ENCODE results near the gene THRAP3. TPM values are rescaled to one million over a fixed set of nuclear protein-coding genes. Genes with fewer than 3 reads are reported as not detected.

THRAP3 gene
- polyA plus RNA-seq, 1 experiment, result 45.8 TPM

DNA sequence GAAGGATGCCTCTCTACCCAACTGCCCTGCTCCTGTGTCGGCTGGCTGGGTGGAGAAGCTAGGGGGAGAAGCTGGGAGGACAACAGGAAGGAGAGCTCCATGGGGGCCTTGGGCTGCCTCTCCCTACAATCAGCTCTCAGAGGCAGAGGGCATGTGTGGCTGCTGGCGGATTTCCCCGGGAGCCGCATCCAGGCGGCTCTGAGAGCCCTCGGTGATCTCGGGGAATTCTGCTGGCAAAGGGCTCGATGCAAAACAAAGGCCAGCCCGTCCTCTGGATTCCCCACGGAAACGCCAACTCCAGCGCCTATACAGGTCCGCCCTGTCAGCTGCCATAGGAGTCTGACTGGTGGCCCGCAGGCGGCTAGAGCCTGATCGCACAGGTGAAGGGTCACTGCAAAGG is 125.6 kb downstream of the THRAP3 start:
- Histone ChIP-seq H3K4me3 (ENCODE audit: low read depth, low read length) (no peak overlapping the region), H3K36me3 (ENCODE audit: control insufficient read depth, insufficient read depth, low read length) (peaks cover 29% of the 10 kb centered on the region), H3K27me3 (ENCODE audit: control insufficient read depth, insufficient read depth, low read length) (no peaks in the 10 kb centered on the region)
- no peak for DNase-seq (ENCODE audit: low read depth)
- CTCF ChIA-PET, result interaction anchor here (1.1 to 6.7 kb wide), 7 partner anchors 8 to 200 kb away, joined by 3 to 50 read pairs (median 7); partner anchors contain the start of genes EVA1B and TRAPPC3
- TF ChIP-seq, protein P1, sequence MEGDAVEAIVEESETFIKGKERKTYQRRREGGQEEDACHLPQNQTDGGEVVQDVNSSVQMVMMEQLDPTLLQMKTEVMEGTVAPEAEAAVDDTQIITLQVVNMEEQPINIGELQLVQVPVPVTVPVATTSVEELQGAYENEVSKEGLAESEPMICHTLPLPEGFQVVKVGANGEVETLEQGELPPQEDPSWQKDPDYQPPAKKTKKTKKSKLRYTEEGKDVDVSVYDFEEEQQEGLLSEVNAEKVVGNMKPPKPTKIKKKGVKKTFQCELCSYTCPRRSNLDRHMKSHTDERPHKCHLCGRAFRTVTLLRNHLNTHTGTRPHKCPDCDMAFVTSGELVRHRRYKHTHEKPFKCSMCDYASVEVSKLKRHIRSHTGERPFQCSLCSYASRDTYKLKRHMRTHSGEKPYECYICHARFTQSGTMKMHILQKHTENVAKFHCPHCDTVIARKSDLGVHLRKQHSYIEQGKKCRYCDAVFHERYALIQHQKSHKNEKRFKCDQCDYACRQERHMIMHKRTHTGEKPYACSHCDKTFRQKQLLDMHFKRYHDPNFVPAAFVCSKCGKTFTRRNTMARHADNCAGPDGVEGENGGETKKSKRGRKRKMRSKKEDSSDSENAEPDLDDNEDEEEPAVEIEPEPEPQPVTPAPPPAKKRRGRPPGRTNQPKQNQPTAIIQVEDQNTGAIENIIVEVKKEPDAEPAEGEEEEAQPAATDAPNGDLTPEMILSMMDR (IDR thresholded peaks at IDR 0.05; ENCODE audit: insufficient read depth, low read depth, low read length), result no peak
- POLR2A ChIA-PET, result interaction anchor here (2.0 kb wide), 1 partner anchor 37 kb away, joined by 9 read pairs; no protein-coding TSS in a partner anchor

DNA sequence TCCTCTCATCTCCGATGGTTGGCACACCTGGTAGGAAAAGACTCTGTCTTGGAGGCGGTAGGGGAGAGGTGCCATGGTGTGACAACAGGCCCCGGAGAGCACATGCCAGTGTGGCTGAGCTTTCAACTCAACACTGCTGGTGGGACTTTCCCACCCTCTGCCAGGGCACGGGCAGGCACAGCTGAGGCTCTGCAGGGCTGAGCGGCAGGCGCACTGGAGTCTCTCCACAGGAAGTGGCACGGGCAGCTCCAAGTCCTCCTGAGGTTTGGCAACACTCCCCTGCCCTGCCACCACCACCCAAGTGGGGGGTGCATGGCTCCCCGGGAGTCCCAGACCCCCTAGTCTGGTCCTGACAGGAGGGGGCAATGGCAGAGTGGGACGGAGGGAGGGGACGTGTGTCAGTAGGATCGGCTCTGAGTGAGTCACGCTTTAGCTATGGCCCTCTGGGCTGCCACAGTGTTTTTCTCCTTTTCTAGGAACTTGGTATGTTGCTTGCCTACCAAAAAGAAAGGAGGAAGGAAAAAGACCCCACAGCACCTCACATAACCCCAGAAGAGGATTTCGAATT is 126.5 kb downstream of the THRAP3 start:
- ChIA-PET CTCF (interaction anchor here (0.7 to 6.7 kb wide), 7 partner anchors 9 to 109 kb away, joined by 3 to 50 read pairs (median 7); partner anchors contain the start of gene EVA1B), POLR2A (interaction anchor here (2.0 kb wide), 1 partner anchor 37 kb away, joined by 9 read pairs; no protein-coding TSS in a partner anchor)
- TF ChIP-seq, protein P1 (IDR thresholded peaks at IDR 0.05; ENCODE audit: insufficient read depth, low read depth, low read length), result no peak
- no peak overlapping the region for H3K4me3 ChIP-seq (ENCODE audit: low read depth, low read length)
- no peak for DNase-seq (ENCODE audit: low read depth)
- peaks cover 31% of the 10 kb centered on the region for H3K36me3 ChIP-seq (ENCODE audit: control insufficient read depth, insufficient read depth, low read length)
- H3K27me3 ChIP-seq (ENCODE audit: control insufficient read depth, insufficient read depth, low read length), result no peaks in the 10 kb centered on the region

DNA sequence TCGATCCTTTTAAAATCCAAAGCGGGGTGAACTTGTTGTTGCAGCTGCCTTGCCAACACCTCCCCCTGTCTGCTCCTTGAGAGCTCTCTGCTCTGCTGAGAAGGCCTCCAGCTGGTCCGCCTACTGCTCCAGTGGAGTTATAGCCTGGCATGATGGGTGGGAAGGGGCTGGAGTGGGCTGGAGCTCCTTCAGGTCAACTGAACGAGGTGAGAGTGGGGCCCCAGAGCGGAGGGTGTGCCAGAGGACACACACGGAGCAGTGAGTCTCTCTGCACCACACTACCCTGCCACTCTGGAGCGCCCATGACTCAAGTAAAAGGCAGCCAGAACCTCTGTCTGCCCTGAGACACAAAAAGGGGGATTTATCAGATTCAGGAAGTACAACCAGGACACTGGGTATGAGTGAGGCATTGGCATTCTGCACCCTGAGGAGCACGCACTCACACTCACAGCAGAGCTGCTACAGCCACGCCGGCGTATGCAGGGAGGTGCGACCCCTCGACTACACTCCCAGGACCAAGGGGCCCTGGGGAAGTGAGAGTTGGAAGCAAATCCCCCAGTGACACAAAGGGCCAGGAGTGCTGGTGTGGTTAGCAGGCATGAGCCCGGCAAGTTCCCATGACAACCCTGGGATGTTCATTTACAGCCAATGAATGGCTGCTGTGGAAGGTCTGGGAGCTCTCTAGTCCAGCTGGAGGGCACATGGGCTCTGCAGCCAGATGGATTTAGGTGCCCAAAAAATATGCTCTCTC is 127.2 kb downstream of the THRAP3 start:
- peak; percentile 77 for DNase-seq (ENCODE audit: low read depth)
- ChIA-PET CTCF (interaction anchor here (0.7 to 6.7 kb wide), 8 partner anchors 9 to 109 kb away, joined by 3 to 50 read pairs (median 6); partner anchors contain the start of gene EVA1B), POLR2A (interaction anchor here (0.6 to 2.0 kb wide), 3 partner anchors 8 to 36 kb away, joined by 3 to 9 read pairs (median 3); no protein-coding TSS in a partner anchor)
- TF ChIP-seq, protein P1 (IDR thresholded peaks at IDR 0.05; ENCODE audit: insufficient read depth, low read depth, low read length), result no peak
- H3K36me3 ChIP-seq (ENCODE audit: control insufficient read depth, insufficient read depth, low read length), result peaks cover 32% of the 10 kb centered on the region
- no peak overlapping the region for H3K4me3 ChIP-seq (ENCODE audit: low read depth, low read length)
- no peaks in the 10 kb centered on the region for H3K27me3 ChIP-seq (ENCODE audit: control insufficient read depth, insufficient read depth, low read length)

DNA sequence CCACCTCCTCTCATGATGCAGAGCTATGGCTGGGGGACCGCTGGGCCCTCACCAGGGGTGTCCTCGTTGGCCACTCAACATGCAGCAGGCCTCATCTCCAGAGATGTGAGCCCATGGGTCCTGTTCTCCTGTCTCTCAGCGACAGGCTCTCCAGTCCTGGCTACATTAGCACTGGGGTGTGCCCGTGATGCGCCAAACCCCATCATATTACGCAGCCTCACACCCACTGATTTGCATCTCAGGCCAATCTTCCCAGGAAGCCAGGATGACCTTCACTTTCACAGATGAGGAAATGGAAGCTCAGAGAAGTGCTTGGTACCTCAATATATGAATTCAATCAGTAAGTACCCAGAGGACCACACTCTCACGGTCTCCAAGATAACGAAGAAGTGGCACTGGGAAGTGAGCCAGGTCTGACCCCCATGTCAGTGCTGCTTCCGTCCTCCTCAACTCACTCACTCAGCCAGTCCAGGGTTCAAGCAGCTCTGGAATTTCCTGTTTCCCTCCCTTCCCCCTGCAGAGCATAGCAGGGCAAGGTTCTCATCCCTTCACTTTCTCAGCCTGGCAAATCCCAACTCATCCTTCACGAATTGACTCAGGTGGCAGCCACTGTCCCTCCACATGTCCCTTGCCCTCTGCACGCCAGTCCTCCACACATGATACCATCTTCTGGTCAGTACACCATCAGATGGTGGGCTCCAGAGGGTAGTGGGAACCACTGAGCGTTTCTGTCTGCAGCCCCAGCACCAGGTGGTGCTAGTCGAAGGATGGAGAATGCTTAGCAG is 128.1 kb downstream of the THRAP3 start:
- TF ChIP-seq, protein P1 (IDR thresholded peaks at IDR 0.05; ENCODE audit: insufficient read depth, low read depth, low read length), result peak; percentile 33
- CTCF ChIA-PET, result interaction anchor here (0.8 to 6.7 kb wide), 9 partner anchors 10 to 72 kb away, joined by 3 to 50 read pairs (median 4); no protein-coding TSS in a partner anchor
- H3K36me3 ChIP-seq (ENCODE audit: control insufficient read depth, insufficient read depth, low read length), result peaks cover 31% of the 10 kb centered on the region

More for the DNA sequence above, 128.1 kb downstream of the THRAP3 start:
- DNase-seq (ENCODE audit: low read depth), result no peak
- Histone ChIP-seq H3K27me3 (ENCODE audit: control insufficient read depth, insufficient read depth, low read length) (no peaks in the 10 kb centered on the region), H3K4me3 (ENCODE audit: low read depth, low read length) (no peak overlapping the region)
- POLR2A ChIA-PET, result interaction anchor here (0.6 kb wide), 2 partner anchors 7 to 8 kb away, joined by 3 read pairs; no protein-coding TSS in a partner anchor

All from BJ (cell line).